GM19397 (cell line): ENCODE results near the gene MSRB3.

Source experiments
- ATAC-seq: cut with Tn5 transposase; IDR thresholded peaks from one replicate; pipeline ENCODE4 v1.9.1; 2021; ENCODE audit warnings: mild to moderate bottlenecking, moderate library complexity; ENCODE audit not compliant: unreplicated experiment

Gene MSRB3

DNA sequence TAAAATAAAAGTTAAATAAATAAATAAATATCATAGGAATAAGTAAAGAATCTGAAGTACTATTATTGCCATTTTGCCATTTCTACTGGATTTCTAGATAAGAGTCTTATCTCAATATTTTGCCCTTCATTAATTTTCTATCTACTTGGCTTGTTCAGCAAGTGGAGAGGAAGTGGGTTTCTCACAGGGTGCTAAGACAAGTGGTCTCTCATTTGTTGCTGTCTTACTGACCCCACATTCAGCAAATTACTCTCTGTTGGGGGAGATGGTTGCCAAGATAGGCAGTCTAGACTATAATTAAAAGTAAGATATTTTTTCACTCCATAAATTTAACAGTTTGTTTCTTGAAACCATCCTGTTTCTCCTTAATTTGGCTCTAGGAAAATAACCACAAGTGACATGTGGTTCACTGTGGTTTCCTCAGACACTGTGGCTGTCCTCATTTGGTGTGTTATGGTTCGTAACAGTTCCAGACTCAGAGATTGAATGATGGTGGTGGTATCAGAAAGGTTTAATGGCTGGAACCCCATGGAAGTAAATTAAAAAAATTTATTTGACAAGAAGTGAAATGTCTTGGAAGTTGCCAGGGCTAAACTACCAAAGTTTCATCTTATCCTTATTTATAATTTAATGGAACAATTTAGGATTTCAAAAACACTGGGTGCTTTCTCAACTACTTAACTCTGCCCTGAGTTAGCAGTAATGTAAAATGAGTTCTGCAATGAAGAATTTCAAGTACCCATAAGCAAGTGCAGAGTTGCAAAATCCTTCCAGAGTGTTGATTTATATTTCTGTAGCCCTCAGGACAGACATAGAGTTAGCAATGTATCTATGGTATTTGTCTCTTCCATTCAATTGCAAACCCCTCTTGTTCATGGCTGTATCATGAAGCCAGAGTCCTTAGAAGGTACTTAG, 214.8 kb downstream of the MSRB3 start:
- ATAC-seq: no peak

DNA sequence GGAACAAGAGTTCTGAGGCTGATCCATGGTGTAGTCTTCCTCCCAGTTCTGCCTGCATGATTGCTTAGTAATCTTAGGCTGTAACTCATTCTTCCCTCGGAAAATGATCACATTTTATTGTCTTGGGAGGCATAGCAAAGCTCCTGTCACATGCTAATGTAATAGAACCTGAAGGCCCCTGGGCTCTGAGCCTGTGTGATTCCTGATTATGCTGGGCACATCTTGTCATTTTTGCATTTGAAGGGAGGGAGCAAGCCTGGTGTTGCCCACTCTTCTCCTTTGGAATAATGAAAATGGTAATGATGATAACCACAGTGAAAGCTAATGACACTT, 215.4 kb downstream of the MSRB3 start:
- no peak for ATAC-seq

DNA sequence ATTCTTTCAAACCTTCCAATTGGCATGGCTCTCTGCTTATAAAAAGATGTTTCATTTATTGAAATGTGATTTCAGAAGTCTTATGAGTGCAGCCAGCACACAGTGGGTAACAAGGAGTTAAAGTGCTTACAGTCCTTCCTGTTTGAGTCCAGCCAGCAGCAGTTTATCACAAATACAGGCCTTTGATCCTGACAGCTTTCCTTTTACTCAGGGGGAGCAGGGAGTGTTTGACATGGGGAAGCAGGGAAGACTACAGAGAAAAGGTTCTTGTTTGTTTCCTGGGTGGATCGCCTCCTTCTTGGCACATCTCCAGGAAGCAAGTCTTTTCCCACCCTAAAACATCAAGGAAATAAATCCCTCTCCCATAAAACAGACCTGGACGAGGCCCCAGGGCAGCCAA, 216.1 kb downstream of the MSRB3 start:
- no peak for ATAC-seq

DNA sequence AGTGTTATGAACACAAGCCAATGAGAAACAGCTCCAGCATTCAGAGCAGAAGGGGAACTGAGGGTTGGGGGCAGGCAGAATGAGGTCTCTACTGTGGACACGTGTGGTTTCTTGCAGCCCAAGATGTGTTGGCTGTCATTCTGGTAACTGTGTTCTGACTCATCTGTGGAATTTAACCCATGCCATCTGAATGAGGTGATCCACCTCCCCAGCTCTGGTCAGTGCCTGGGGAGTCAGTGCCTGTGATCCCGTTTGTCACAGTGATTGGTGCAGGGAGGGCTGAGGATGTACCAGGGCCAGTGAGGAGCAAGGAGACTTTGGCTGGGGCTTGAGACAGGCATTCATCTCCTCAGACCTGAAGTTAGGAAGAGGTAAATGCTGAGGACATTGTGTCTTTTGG, 216.8 kb downstream of the MSRB3 start:
- ATAC-seq: no peak

DNA sequence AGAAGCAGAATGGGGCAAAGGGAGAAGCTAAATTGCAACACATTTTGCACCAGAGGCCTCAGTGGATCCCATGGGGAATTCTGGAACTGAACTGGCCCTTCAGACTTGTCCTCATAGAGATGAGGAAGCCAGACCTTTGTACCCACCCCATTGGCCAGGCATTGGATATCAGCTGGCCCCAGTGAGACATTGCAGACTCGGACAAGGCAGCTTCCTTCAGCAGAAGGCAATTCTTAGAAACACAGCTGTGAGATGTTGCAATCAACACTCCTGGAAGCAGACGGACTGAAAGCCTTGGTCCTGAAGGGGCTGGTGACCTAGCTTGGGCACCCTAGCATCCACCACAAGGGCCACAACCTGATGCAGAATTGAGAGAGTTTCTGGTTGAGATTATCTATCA, 218.1 kb downstream of the MSRB3 start:
- no peak for ATAC-seq

DNA sequence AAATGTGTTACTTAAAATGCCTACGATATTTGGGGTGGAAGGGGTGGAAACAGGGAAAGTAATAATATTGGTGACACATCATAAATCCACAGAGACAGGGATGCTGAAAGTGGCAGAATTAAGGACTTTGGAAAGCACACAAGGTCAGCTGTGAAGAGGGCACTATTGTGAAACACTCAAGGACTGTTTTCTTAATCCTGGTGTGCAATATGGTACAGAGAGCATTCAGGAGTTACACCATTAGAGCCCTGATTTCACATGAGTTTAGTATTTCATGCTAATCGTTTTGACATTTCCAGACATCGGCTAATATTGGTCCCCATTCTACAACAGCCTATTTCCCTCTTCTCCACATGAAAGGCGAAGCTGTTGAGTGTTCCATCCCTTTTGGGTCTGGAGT, 219.2 kb downstream of the MSRB3 start:
- ATAC-seq: no peak

DNA sequence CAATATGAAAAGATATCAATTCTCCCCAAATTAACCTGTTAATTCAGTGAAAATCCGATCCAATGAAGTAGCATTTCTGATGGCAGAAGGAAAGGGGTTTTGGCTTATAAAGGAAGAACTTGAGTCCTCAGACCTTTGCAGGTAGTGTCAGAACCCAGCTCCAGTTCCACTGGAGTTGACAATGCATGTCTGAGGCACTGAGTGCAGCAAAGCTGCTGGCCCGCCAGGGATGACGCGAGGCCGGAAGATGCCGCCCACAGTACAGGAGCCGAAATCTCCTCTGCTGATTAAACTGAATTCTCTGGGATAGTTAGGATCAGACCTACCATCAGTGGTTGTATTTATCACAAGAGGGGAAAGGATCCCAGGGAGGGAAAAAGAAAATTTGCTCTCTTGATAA, 220.7 kb downstream of the MSRB3 start:
- ATAC-seq: no peak

DNA sequence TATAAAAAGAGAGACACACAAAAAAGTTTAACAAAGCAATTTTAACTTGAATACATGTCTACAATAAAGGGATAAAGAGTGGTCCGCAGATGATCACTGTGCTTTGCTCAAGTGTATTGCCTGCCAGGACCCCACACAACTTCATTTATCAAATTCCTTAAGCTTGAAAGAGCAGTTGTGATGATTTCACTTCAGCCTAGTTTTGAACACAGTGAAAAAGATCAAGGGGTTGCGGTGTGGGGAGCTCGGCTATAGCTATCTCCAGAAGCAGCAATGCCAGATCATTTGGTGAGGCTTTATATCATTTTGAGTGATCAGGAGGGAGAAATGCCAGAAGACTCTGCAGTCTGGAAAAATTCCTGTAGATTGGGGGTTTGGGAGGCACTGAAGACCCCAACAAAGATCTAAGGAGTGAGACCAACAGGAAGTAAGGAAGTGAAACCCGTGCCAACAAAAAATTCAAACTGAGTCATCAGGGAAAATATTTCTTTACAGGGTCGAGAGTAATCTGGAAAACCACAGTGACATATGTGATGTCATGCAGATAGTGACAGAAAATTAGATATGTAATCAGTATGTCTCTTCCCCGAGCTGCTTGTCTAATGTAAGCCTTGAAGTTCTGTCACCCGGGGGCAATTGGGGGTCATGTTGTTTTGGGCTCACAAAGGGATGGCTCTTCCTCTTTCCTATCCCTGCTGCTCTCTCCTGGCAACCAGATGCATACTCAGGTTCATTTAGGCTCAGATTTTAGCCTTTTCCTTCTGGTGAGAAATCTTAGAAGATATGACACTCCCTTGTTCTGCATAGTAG, 221.8 kb downstream of the MSRB3 start:
- ATAC-seq: no peak

DNA sequence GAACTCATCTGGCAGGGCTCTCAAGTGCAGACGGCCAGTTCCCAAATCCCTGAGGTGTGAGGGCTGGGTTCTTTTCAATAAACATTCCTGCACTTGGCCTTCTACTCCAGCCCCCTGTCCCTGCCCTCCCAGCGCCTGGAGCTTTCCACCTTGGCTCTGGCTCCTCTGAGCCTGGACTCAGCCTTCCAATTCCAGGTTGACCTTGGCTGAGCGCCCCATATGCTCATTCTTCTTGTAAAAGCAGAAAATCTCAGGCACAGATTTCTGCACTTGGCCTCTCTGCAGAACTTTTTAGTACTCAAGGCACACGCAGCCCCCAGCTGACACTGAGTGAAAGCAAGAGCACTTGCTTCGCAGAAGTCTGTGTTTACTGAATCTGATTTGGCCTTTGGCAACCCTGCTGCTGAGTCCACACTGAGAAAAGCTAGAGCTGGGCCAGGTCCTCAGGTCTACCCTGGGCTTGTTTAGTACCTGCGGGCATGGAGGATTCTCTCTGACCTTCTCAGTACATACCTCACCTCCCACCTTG, 222.7 kb downstream of the MSRB3 start:
- no peak for ATAC-seq

DNA sequence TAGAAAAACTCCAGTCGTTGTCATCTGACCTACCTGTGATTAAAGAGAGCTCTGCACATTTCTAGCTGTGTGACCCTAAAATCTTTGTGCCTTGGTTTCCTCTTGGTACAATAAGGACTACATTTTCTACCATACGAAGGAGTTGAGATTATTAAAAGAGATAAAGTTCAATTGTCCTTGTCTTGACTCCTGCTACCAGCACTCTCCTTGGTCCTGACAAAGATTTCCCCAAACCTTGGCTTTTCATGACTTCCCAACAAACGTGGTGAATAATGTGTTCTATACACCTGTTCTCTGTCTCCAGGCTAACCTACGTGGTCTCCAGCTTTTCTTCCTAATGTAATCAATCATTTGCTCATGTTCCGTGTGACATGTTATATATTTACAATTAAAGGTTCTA, 223.5 kb downstream of the MSRB3 start:
- no peak for ATAC-seq

DNA sequence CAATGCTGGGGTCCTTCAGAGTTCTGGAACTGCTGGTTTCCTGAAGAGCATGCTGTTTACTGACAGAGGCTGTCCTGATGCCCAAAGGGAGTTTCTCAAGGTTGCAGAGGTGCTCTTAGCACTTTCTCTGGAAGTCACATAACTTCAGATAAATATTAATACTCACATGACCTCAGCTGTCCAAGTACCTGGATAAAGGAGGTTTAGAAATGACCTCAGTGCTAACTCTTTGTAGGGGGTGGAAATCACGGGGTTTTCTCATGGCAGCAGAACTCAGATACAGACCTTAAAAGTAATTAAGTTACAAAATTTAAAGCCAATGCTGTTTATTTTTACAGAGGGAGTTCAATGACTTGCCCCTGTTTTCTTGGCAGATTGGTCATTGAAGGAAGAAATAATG, 225.9 kb downstream of the MSRB3 start:
- no peak for ATAC-seq

DNA sequence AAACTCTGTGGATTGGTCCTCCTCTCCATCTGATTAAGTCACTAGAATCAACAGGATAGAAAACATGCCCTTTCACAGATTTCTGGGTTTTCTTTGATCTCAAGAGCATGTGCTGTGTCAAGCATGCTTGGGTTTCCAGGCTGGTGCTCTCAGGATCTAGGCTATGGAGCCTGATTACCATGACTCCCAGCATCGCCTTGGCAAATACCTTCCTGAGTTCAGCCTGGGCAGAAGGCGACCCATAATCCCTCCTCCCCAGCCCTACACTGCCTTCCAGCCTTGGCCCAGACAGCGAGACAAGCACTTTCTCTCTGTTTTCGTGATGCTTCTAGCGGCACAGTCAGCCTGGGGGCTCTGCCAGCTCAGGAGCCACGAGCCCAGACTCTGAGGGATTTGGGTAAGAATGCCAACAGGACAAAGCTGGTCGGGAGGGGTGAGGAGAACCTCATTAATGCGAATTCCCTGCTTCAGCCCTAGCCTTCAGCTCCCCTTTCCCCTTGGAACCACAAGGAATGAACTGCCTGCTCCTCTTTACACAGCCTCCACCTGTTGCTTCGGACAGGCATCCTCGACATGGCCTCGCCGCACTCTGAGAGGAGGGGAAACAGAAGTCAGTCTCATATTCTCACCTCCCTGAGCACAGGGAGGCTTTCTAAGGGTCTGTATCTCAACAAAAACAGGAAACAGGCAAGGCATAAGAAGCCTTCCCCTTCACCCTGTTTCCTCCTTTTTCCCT, 227.1 kb downstream of the MSRB3 start:
- no peak for ATAC-seq

DNA sequence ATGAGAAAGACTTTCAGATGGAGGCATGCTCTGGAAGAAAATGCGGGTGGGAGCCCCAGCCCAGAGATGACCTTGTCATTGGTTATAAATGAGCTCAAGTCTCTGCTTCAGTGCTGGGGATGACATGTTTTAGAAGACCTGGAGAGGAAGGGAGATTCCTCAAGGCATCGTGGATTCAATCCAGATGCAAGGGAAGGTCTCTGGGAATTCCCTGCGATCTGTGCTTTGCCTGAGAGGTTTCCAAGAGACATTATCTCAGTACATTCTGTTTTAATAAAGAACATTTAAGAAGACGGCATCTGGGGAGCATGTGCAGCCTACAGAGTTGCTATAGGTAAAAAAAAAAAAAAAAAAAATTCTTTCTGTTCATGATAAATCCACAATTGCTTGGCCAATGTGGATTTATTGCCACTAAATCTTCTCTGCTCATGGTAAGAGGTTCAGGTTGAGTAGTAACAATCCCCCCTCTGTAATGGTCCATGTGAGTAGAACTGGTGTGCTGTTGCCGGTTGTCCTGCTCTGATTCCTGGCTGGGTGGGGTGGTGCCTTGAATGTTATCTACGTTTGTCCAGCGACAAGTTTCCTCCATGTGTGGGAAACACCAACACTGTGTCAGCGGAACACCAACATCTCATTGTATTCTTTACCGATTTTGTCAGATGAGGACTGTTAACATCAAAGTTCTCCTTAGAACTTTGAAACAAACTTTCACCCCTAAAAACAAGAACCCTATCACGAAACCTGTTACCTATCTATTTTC, 230.0 kb downstream of the MSRB3 start:
- no peak for ATAC-seq

DNA sequence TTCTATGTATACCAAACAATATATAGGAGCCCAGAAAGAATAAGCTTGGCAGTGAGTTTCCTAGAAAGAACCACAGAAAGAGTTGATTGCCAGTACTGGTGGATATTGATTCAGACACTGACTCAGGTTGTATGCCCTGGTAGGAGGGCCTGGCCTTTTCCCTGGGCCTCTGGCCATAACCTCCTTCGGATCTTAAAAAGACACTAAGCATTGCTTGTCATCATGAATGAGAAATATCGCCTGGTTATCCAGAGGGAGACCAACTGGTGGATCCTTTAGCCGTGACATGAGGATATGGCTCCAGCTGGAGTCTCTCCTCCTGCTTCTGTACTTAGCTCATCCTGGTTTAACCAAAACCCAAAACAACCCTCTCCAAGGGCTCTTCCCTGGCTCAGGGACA, 231.5 kb downstream of the MSRB3 start:
- ATAC-seq: no peak

DNA sequence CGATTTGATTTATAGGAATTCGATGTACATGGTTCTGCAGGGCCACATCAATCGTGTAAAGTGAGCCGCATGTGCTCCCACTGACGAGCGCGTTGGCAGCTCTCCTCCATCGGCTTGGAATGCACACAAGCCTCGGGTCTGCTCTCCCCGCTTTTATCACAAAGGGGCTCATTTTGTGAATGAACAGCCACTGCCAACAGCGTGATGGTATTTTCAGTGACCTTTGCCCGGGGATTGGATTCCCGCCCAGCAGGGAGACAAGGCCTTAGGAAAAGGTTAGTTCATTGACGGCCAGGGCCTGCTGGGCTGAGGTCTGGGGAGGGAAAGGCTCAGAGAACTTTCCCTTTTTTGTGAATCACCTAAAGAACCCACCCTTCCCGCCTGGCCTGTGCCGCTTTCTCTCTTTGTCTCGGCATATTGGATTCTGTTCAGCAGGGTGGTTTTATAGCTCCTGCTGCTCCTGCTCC, 232.1 kb downstream of the MSRB3 start:
- ATAC-seq: no peak

DNA sequence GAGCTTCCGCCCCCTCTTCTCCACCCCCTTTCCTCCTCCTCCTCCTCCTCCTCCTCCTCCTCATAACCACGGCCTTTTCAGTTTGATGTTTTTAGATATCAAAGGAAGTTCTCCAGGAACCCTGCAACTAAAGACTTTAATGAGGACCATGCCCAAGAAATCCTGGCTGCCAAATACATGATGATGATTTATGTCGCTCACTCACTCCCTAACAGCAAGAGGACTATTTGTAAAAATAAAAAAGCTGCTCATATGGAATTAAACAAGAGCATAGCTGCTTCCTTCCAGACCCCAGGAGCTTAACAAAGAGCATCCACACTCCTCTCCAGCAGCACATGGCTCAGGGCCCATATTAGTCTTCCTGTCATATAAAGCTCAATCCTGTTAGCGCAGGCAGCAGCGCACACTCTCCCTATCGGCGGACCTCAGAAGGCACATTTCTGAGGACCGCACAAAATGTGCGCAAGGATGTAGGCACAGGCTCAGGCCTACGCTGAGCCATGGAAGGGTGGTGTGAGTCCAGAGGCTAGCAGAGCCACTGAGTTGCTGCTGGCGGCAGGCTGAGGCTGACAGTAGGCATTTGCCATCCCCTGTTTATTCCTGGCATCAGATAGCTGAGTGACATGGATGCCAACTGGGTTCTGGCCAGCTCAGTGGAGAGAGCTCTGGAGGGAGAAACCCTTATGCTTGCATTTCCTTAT, 232.8 kb downstream of the MSRB3 start:
- ATAC-seq: no peak

DNA sequence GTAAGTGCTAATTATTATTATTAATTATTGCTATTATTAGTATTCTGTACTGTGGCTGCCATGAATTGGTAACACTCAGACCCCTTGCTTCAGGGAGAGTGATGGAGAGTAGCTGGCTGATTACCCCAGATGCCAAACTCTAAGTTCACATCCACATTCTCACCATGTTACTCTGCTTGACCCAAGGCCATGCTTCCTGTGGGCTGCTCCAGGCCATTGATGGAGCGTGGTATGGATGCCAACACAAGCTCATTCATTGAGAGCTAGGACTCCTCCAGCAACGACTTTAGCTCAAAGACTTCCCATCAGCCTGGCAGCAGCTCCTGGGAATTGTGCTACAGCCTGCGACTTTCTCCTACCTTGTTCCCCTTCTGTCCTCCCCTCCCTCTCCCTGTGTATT, 233.4 kb downstream of the MSRB3 start:
- ATAC-seq: no peak
